Tibial nerve (tissue), 4 donors: ENCODE results near the gene GABRR1.

Experiments used
- CTCF ChIP-seq, 5 experiments: fragments of 200-600 bp in 3 of 5; fragments of 450-650 bp in 2 of 5; sonication (generic) in 3 of 5; IDR thresholded peaks; one replicate each; pipeline ENCODE4 v1.5.1; 2016 to 2019; ENCODE audit warnings: antibody characterized with exemption in 5 of 5, mild to moderate bottlenecking in 3 of 5, moderate library complexity in 2 of 5
- EP300 ChIP-seq, 2 donors: sonication (generic); formaldehyde crosslinking; IDR thresholded peaks; one replicate each; pipeline ENCODE4 v1.6.1; 2017; ENCODE audit warnings: antibody characterized with exemption in 2 of 2, mild to moderate bottlenecking in 1 of 2
- POLR2A ChIP-seq, 2 donors: fragments of 450-650 bp; IDR thresholded peaks; one replicate each; pipeline ENCODE4 v1.6.1; 2017; ENCODE audit warnings: antibody characterized with exemption in 2 of 2, mild to moderate bottlenecking in 2 of 2, moderate library complexity in 2 of 2

DNA sequence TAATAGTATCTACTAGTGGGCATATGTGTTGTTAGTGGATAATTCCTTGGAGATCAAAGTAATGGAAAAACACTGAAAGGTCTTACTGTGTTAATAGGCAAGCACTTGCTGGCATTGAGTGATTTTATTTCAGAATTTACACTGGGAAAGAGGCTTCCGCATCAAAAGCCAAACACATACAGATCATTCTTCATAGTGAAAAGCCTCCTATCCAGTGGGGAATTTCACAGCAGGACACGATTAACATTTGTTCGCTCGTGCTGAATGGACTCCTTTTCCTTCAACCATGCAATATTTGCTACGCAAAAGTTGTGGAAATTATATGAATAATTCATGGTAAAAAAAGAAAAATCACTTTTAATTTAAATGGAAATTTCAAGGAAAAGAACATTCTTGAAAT lies 26.4 kb downstream of the GABRR1 start:
- TF ChIP-seq EP300 (IDR thresholded peaks at IDR 0.05) = no peak
- no peak for TF ChIP-seq CTCF (IDR thresholded peaks at IDR 0.05)
- no peak for TF ChIP-seq POLR2A (IDR thresholded peaks at IDR 0.05)
